Measurements from ENCODE around the gene MAPKAPK5.

- TF ChIP-seq CTCF (IDR thresholded peaks at IDR 0.05) (no peak), POLR2A (IDR thresholded peaks at IDR 0.05) (no peak)
Measured at GRCh38 chr12:111894556-111894955, 52.5 kb downstream of the MAPKAPK5 start.
